Erythroblast (primary cell): ENCODE data around the gene CHD5.

Experiments used
- GATA1 ChIP-seq: IDR thresholded peaks from 2 replicates; pipeline ENCODE4 v1.6.1; 2011; ENCODE audit warnings: low read depth, mild to moderate bottlenecking, control low read depth, low read length, moderate library complexity
- POLR2A ChIP-seq: IDR thresholded peaks from 2 replicates; pipeline ENCODE4 v1.6.1; 2011; ENCODE audit warnings: mild to moderate bottlenecking, low read length

GRCh38 chr1:6108476-6108875, 71.6 kb downstream of the CHD5 start:
- no peak for TF ChIP-seq POLR2A
- TF ChIP-seq GATA1, result no peak
